GM23338 (cell line): ENCODE measurements around the gene CDK7. TPM values are rescaled to one million over a fixed set of nuclear protein-coding genes. Genes with fewer than 3 reads are reported as not detected.

Experiments
- ATAC-seq: fragments of 200-7000 bp; cut with Tn5 transposase; 3 replicates; pipeline ENCODE4 v1.9.1; 2020
- DNase-seq: peaks from one replicate; pipeline ENCODE4 v3.0.0-alpha.2; 2015; ENCODE audit warnings: low spot score
- H2AFZ ChIP-seq: fragments of 200-600 bp; sonication (generic); 2 replicates; pipeline ENCODE4 v1.8.0; 2016; ENCODE audit warnings: antibody characterized with exemption, mild to moderate bottlenecking, moderate library complexity
- H3F3A ChIP-seq: fragments of 200-600 bp; sonication (generic); replicated peaks from 2 replicates; pipeline ENCODE4 v1.8.0; 2017; ENCODE audit warnings: antibody characterized with exemption, mixed run types, low read depth
- H3K27ac ChIP-seq: fragments of 200-600 bp; sonication (generic); 2 replicates; pipeline ENCODE4 v1.6.1; 2016; ENCODE audit warnings: low read depth
- H3K27me3 ChIP-seq: fragments of 200-600 bp; sonication (generic); 2 replicates; pipeline ENCODE4 v1.8.0; 2016; ENCODE audit warnings: mild to moderate bottlenecking, mixed run types, moderate library complexity; ENCODE audit not compliant: insufficient read depth
- H3K36me3 ChIP-seq: fragments of 200-600 bp; sonication (generic); 2 replicates; pipeline ENCODE4 v1.8.0; 2016; ENCODE audit warnings: mild to moderate bottlenecking; ENCODE audit not compliant: insufficient read depth
- H3K4me1 ChIP-seq: fragments of 200-600 bp; sonication (generic); 2 replicates; pipeline ENCODE4 v1.8.0; 2016; ENCODE audit warnings: mild to moderate bottlenecking, moderate library complexity; ENCODE audit not compliant: insufficient read depth
- H3K4me2 ChIP-seq: fragments of 200-600 bp; sonication (generic); 2 replicates; pipeline ENCODE4 v1.7.1; 2017; ENCODE audit warnings: mixed run types
- H3K4me3 ChIP-seq: fragments of 200-600 bp; sonication (generic); 2 replicates; pipeline ENCODE4 v1.6.1; 2016; ENCODE audit warnings: mixed run types
- H3K79me2 ChIP-seq: fragments of 200-600 bp; sonication (generic); replicated peaks from 2 replicates; pipeline ENCODE4 v1.8.0; 2017; ENCODE audit warnings: mild to moderate bottlenecking; ENCODE audit not compliant: insufficient read depth
- H3K9me2 ChIP-seq: fragments of 200-600 bp; sonication (generic); 2 replicates; pipeline ENCODE4 v1.8.0; 2017; ENCODE audit not compliant: insufficient read depth
- H4K20me1 ChIP-seq: fragments of 200-600 bp; sonication (generic); replicated peaks from 2 replicates; pipeline ENCODE4 v1.8.0; 2017; ENCODE audit warnings: mild to moderate bottlenecking; ENCODE audit not compliant: insufficient read depth
- H3K27ac Mint-ChIP-seq: 2 replicates; pipeline ENCODE4 v1.8.0; 2020; ENCODE audit warnings: inconsistent platforms, mild to moderate bottlenecking, moderate library complexity, mixed read lengths
- H3K27me3 Mint-ChIP-seq: 3 replicates; pipeline ENCODE4 v1.8.0; 2022; ENCODE audit warnings: low read depth, mild to moderate bottlenecking, moderate library complexity, mixed read lengths, inconsistent platforms; ENCODE audit not compliant: insufficient read depth, poor library complexity
- H3K36me3 Mint-ChIP-seq: 3 replicates; pipeline ENCODE4 v1.8.0; 2021; ENCODE audit warnings: low read depth, mild to moderate bottlenecking, inconsistent platforms, moderate library complexity, mixed read lengths
- H3K4me1 Mint-ChIP-seq: 3 replicates; pipeline ENCODE4 v1.8.0; 2020; ENCODE audit warnings: mild to moderate bottlenecking, inconsistent platforms, mixed read lengths
- H3K4me3 Mint-ChIP-seq: 3 replicates; pipeline ENCODE4 v1.8.0; 2021; ENCODE audit warnings: moderate library complexity, mild to moderate bottlenecking, inconsistent platforms, mixed read lengths
- H3K9me3 Mint-ChIP-seq: 3 replicates; pipeline ENCODE4 v1.8.0; 2020; ENCODE audit warnings: moderate library complexity, mild to moderate bottlenecking, inconsistent platforms, mixed read lengths
- CREB1 ChIP-seq: fragments of 250-450 bp; sonication (Bioruptor Pico); IDR thresholded peaks from 2 replicates; pipeline ENCODE4 v1.5.0; 2020; ENCODE audit warnings: low read depth, mild to moderate bottlenecking, moderate library complexity
- EZH2 ChIP-seq: fragments of 200-600 bp; sonication (generic); IDR thresholded peaks from one replicate; pipeline ENCODE4 v1.8.0; 2017; ENCODE audit warnings: antibody characterized with exemption, mild to moderate bottlenecking, low read depth; ENCODE audit not compliant: unreplicated experiment
- EZH2phosphoT487 ChIP-seq: fragments of 200-600 bp; sonication (generic); IDR thresholded peaks from one replicate; pipeline ENCODE4 v1.8.1; 2018; ENCODE audit warnings: antibody characterized with exemption; ENCODE audit not compliant: unreplicated experiment
- JUNB ChIP-seq: IDR thresholded peaks from one replicate; pipeline ENCODE4 v1.6.1; 2016; ENCODE audit warnings: antibody characterized with exemption; ENCODE audit not compliant: unreplicated experiment
- NANOG ChIP-seq: IDR thresholded peaks from 2 replicates; pipeline ENCODE4 v1.6.1; 2016; ENCODE audit warnings: antibody characterized with exemption, borderline replicate concordance
- POLR2AphosphoS5 ChIP-seq: IDR thresholded peaks from 2 replicates; pipeline ENCODE4 v1.6.1; 2016; ENCODE audit warnings: antibody characterized with exemption, low read depth
- STAT1 ChIP-seq: IDR thresholded peaks from one replicate; pipeline ENCODE4 v1.6.1; 2016; ENCODE audit warnings: antibody characterized with exemption; ENCODE audit not compliant: unreplicated experiment
- ZNF114 ChIP-seq: fragments of 250-450 bp; sonication (Bioruptor Pico); IDR thresholded peaks from 2 replicates; pipeline ENCODE4 v1.5.0; 2020; ENCODE audit warnings: mild to moderate bottlenecking, moderate library complexity
- ZNF331 ChIP-seq: fragments of 250-450 bp; sonication (Bioruptor Pico); IDR thresholded peaks from 2 replicates; pipeline ENCODE4 v1.5.0; 2020; ENCODE audit warnings: low read depth, mild to moderate bottlenecking, moderate library complexity
- polyA plus RNA-seq: library from polyadenylated mRNA; unstranded; fragments of >200 nt; fragmentation: Nextera tagmentation; extraction: Ambion mirVana; gene quantifications from 2 replicates; pipeline ENCODE4 v1.2.1, GENCODE V29; 2016
- total RNA-seq: library from RNA; depleted of rRNA; stranded (reverse); fragments of >200 nt; shearing (Covaris generic); gene quantifications from 2 replicates; pipeline ENCODE4 v1.2.3, GENCODE V29; 2014
- TF ChIP-seq, protein P1 (sequence below), 2 experiments: fragments of 200-600 bp in 1 of 2; sonication (generic) in 1 of 2; conservative IDR thresholded peaks; 2 replicates each; pipeline versions ENCODE4 v1.5.1 to v1.6.1; 2016 to 2017; ENCODE audit warnings: antibody characterized with exemption in 2 of 2, low read depth in 2 of 2, mild to moderate bottlenecking in 2 of 2, moderate library complexity in 1 of 2
- TF ChIP-seq, protein P2 (sequence below): IDR thresholded peaks from 2 replicates; pipeline ENCODE4 v1.6.1; 2016; ENCODE audit warnings: antibody characterized with exemption
- TF ChIP-seq, protein P3 (sequence below): IDR thresholded peaks from one replicate; pipeline ENCODE4 v1.6.1; 2018; ENCODE audit warnings: antibody characterized with exemption; ENCODE audit not compliant: unreplicated experiment
- TF ChIP-seq, protein P4 (sequence below): fragments of 250-450 bp; sonication (Bioruptor Pico); IDR thresholded peaks from 2 replicates; pipeline ENCODE4 v1.5.0; 2020; ENCODE audit warnings: mild to moderate bottlenecking, moderate library complexity

The CDK7 gene
- total and polyA plus RNA-seq, 2 experiments from 2014 or later, result 78.4 to 80.7 TPM

DNA sequence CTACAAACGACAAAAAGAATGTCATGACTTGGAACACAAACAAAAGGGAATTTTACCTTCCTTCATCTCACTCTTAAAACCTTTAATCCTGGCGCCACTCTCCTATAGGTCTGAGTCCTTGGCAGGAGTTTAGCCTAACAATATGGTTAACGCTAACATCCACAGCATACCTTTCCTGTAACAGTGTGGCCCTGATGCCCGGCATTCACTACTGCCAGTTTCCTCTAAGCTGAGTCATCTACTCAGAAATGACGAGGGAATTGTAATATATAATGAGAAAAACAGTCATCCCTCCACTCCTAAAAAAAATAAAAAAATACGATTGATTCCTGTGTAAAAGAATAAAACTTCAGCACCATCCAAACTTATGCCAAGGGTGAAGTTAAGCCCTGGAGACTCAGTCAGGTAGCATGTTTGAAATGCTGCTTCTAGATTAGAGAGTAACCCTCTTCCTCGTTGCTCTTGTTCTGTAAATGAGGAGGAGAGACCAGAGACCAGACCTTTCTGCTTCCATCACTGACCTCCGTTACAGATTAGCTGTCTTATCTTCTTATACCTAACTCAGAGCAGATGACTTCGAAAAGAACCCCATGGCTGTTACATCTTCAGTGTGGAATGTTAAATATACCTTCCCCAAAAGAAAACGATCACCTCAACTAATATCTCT lies 60.5 kb downstream of the CDK7 start:
- ATAC-seq, result peak; percentile 66
- Histone ChIP-seq H3K4me1 (no peaks in the 10 kb centered on the region), H3K4me2 (no peak overlapping the region), H4K20me1 (no peaks in the 10 kb centered on the region), H2AFZ (peak overlapping the region; percentile 39; the same call in 1 of the 2 replicates), H3K27me3 (no peaks in the 10 kb centered on the region), H3K4me3 (no peak overlapping the region), H3F3A (no peaks in the 10 kb centered on the region), H3K9me2 (no peaks in the 10 kb centered on the region), H3K36me3 (no peaks in the 10 kb centered on the region), H3K27ac (no peak overlapping the region), H3K79me2 (no peaks in the 10 kb centered on the region)
- Mint-ChIP-seq H3K27me3 (peaks cover 3% of the 10 kb centered on the region), H3K27ac (peak overlapping the region; percentile 65), H3K4me3 (no peak overlapping the region), H3K36me3 (peaks cover 3% of the 10 kb centered on the region; the same call in 1 of the 3 replicates), H3K4me1 (peaks cover 14% of the 10 kb centered on the region), H3K9me3 (no peaks in the 10 kb centered on the region)
- TF ChIP-seq STAT1 (no peak), NANOG (no peak), POLR2AphosphoS5 (no peak), CREB1 (CRISPR knock-in tag) (no peak), JUNB (no peak), EZH2 (no peak), EZH2phosphoT487 (no peak), ZNF331 (CRISPR knock-in tag) (no peak), ZNF114 (CRISPR knock-in tag) (no peak)
- TF ChIP-seq, protein P1, sequence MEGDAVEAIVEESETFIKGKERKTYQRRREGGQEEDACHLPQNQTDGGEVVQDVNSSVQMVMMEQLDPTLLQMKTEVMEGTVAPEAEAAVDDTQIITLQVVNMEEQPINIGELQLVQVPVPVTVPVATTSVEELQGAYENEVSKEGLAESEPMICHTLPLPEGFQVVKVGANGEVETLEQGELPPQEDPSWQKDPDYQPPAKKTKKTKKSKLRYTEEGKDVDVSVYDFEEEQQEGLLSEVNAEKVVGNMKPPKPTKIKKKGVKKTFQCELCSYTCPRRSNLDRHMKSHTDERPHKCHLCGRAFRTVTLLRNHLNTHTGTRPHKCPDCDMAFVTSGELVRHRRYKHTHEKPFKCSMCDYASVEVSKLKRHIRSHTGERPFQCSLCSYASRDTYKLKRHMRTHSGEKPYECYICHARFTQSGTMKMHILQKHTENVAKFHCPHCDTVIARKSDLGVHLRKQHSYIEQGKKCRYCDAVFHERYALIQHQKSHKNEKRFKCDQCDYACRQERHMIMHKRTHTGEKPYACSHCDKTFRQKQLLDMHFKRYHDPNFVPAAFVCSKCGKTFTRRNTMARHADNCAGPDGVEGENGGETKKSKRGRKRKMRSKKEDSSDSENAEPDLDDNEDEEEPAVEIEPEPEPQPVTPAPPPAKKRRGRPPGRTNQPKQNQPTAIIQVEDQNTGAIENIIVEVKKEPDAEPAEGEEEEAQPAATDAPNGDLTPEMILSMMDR (conservative IDR thresholded peaks at IDR 0.05; ENCODE audit: low read depth in 2 of 2), result no peak
- TF ChIP-seq, protein P2, sequence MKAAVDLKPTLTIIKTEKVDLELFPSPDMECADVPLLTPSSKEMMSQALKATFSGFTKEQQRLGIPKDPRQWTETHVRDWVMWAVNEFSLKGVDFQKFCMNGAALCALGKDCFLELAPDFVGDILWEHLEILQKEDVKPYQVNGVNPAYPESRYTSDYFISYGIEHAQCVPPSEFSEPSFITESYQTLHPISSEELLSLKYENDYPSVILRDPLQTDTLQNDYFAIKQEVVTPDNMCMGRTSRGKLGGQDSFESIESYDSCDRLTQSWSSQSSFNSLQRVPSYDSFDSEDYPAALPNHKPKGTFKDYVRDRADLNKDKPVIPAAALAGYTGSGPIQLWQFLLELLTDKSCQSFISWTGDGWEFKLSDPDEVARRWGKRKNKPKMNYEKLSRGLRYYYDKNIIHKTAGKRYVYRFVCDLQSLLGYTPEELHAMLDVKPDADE, result no peak
- TF ChIP-seq, protein P3, sequence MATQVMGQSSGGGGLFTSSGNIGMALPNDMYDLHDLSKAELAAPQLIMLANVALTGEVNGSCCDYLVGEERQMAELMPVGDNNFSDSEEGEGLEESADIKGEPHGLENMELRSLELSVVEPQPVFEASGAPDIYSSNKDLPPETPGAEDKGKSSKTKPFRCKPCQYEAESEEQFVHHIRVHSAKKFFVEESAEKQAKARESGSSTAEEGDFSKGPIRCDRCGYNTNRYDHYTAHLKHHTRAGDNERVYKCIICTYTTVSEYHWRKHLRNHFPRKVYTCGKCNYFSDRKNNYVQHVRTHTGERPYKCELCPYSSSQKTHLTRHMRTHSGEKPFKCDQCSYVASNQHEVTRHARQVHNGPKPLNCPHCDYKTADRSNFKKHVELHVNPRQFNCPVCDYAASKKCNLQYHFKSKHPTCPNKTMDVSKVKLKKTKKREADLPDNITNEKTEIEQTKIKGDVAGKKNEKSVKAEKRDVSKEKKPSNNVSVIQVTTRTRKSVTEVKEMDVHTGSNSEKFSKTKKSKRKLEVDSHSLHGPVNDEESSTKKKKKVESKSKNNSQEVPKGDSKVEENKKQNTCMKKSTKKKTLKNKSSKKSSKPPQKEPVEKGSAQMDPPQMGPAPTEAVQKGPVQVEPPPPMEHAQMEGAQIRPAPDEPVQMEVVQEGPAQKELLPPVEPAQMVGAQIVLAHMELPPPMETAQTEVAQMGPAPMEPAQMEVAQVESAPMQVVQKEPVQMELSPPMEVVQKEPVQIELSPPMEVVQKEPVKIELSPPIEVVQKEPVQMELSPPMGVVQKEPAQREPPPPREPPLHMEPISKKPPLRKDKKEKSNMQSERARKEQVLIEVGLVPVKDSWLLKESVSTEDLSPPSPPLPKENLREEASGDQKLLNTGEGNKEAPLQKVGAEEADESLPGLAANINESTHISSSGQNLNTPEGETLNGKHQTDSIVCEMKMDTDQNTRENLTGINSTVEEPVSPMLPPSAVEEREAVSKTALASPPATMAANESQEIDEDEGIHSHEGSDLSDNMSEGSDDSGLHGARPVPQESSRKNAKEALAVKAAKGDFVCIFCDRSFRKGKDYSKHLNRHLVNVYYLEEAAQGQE, result no peak
- TF ChIP-seq, protein P4, sequence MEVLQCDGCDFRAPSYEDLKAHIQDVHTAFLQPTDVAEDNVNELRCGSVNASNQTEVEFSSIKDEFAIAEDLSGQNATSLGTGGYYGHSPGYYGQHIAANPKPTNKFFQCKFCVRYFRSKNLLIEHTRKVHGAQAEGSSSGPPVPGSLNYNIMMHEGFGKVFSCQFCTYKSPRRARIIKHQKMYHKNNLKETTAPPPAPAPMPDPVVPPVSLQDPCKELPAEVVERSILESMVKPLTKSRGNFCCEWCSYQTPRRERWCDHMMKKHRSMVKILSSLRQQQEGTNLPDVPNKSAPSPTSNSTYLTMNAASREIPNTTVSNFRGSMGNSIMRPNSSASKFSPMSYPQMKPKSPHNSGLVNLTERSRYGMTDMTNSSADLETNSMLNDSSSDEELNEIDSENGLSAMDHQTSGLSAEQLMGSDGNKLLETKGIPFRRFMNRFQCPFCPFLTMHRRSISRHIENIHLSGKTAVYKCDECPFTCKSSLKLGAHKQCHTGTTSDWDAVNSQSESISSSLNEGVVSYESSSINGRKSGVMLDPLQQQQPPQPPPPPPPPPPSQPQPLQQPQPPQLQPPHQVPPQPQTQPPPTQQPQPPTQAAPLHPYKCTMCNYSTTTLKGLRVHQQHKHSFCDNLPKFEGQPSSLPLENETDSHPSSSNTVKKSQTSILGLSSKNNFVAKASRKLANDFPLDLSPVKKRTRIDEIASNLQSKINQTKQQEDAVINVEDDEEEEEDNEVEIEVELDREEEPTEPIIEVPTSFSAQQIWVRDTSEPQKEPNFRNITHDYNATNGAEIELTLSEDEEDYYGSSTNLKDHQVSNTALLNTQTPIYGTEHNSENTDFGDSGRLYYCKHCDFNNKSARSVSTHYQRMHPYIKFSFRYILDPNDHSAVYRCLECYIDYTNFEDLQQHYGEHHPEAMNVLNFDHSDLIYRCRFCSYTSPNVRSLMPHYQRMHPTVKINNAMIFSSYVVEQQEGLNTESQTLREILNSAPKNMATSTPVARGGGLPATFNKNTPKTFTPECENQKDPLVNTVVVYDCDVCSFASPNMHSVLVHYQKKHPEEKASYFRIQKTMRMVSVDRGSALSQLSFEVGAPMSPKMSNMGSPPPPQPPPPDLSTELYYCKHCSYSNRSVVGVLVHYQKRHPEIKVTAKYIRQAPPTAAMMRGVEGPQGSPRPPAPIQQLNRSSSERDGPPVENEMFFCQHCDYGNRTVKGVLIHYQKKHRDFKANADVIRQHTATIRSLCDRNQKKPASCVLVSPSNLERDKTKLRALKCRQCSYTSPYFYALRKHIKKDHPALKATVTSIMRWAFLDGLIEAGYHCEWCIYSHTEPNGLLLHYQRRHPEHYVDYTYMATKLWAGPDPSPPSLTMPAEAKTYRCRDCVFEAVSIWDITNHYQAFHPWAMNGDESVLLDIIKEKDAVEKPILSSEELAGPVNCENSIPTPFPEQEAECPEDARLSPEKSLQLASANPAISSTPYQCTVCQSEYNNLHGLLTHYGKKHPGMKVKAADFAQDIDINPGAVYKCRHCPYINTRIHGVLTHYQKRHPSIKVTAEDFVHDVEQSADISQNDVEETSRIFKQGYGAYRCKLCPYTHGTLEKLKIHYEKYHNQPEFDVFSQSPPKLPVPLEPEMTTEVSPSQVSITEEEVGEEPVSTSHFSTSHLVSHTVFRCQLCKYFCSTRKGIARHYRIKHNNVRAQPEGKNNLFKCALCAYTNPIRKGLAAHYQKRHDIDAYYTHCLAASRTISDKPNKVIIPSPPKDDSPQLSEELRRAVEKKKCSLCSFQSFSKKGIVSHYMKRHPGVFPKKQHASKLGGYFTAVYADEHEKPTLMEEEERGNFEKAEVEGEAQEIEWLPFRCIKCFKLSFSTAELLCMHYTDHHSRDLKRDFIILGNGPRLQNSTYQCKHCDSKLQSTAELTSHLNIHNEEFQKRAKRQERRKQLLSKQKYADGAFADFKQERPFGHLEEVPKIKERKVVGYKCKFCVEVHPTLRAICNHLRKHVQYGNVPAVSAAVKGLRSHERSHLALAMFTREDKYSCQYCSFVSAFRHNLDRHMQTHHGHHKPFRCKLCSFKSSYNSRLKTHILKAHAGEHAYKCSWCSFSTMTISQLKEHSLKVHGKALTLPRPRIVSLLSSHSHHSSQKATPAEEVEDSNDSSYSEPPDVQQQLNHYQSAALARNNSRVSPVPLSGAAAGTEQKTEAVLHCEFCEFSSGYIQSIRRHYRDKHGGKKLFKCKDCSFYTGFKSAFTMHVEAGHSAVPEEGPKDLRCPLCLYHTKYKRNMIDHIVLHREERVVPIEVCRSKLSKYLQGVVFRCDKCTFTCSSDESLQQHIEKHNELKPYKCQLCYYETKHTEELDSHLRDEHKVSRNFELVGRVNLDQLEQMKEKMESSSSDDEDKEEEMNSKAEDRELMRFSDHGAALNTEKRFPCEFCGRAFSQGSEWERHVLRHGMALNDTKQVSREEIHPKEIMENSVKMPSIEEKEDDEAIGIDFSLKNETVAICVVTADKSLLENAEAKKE (CRISPR knock-in tag), result no peak
- DNase-seq, result peak; percentile 43
